PFSK-1 (cell line): ENCODE measurements around the gene HHIP.

Experiments used
- FOXP2 ChIP-seq: optimal IDR thresholded peaks from 2 replicates; pipeline ENCODE3; 2011; ENCODE audit warnings: borderline replicate concordance, control low read depth, inconsistent platforms; ENCODE audit not compliant: insufficient read depth; ENCODE audit errors: extremely low read length, extremely low read depth
- POLR2AphosphoS5 ChIP-seq: IDR thresholded peaks from 2 replicates; pipeline ENCODE4 v1.6.1; 2012; ENCODE audit warnings: low read depth, mild to moderate bottlenecking, control low read depth, low read length, moderate library complexity
- SIN3A ChIP-seq: IDR thresholded peaks from 2 replicates; pipeline ENCODE4 v1.6.1; 2012; ENCODE audit warnings: mild to moderate bottlenecking, low read length, moderate library complexity, borderline replicate concordance; ENCODE audit not compliant: insufficient read depth
- TAF1 ChIP-seq: IDR thresholded peaks from 2 replicates; pipeline ENCODE4 v1.6.1; 2012; ENCODE audit warnings: low read length, control low read depth, borderline replicate concordance; ENCODE audit not compliant: insufficient read depth
- TF ChIP-seq, protein P1 (sequence below), 2 experiments: IDR thresholded peaks; 2 replicates each; pipeline versions ENCODE4 v1.6.1 to v1.8.0; 2011 to 2012; ENCODE audit warnings: low read depth in 2 of 2, low read length in 2 of 2, control low read depth in 1 of 2, inconsistent platforms in 1 of 2, mild to moderate bottlenecking in 1 of 2, moderate library complexity in 1 of 2; ENCODE audit not compliant: insufficient read depth in 1 of 2

DNA sequence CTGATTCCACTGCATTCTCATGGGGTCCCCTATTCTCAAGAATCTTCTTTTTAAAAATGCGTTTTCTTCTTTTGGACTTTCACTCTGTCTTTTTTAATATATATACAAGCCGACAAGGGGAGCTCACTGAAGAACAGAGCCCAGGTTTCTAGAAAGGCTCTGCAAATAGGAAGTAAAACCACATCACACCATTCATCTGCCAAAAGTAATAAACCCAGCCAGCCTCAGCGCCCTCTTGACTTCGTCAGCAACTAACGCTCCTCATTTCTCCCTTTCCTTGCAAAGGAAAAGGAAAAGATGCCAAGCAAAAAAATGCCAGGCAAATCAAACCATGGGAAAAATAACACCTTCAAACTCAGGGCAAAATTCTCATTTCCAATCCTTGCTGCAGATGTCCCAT lies 136.4 kb downstream of the HHIP start:
- TF ChIP-seq, protein P1, sequence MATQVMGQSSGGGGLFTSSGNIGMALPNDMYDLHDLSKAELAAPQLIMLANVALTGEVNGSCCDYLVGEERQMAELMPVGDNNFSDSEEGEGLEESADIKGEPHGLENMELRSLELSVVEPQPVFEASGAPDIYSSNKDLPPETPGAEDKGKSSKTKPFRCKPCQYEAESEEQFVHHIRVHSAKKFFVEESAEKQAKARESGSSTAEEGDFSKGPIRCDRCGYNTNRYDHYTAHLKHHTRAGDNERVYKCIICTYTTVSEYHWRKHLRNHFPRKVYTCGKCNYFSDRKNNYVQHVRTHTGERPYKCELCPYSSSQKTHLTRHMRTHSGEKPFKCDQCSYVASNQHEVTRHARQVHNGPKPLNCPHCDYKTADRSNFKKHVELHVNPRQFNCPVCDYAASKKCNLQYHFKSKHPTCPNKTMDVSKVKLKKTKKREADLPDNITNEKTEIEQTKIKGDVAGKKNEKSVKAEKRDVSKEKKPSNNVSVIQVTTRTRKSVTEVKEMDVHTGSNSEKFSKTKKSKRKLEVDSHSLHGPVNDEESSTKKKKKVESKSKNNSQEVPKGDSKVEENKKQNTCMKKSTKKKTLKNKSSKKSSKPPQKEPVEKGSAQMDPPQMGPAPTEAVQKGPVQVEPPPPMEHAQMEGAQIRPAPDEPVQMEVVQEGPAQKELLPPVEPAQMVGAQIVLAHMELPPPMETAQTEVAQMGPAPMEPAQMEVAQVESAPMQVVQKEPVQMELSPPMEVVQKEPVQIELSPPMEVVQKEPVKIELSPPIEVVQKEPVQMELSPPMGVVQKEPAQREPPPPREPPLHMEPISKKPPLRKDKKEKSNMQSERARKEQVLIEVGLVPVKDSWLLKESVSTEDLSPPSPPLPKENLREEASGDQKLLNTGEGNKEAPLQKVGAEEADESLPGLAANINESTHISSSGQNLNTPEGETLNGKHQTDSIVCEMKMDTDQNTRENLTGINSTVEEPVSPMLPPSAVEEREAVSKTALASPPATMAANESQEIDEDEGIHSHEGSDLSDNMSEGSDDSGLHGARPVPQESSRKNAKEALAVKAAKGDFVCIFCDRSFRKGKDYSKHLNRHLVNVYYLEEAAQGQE (IDR thresholded peaks at IDR 0.05; ENCODE audit: insufficient read depth in 1 of 2, low read depth in 2 of 2, low read length in 2 of 2): no peak
- TF ChIP-seq TAF1 (no peak), POLR2AphosphoS5 (no peak), SIN3A (no peak), FOXP2 (no peak)
